Measurements from ENCODE around the gene CABP4. TPM values are rescaled to one million over a fixed set of nuclear protein-coding genes. Genes with fewer than 3 reads are reported as not detected.

The CABP4 gene
- total and polyA plus RNA-seq, 8 donors, result 0.43 to 1.7 (median 0.62) TPM; not detected in 2

DNA sequence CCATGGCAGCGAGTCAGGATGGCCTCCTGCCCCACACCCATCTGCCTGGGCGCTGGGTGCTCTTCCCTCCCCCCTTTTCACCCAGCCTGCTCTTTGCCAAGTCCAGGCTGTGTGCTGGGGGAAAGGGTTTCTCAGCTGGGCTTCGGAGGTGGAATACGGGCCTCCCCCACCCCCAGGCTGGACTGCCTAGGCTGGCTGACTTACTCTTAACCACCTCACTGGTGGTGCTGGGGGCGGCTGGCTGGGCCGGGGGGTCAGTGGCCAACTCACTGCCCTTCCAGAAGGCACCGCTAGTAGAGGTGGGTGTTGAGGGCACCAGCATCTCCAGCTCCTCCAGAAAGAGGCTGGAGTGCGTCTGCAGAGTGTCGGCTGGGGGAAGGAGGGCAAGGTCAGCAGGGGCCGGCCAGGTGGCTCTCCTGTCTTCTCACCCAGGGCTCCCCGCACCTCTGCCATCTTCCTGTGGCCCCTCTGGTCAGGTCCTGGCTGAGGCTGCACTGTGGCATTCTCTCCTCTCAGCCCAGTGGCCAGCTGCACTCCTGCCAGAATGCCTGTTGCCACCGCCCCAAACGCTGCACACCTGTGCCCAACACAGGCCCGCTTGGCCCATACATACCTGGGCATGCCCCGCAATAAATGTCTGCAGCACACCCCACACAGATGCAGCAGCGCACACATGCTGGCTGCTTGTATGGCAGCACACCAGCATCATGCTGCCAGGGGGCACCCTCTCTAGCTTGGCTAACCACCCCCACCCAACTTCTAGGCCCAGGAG is 40.3 kb downstream of the CABP4 start:
- TF ChIP-seq, protein P1, sequence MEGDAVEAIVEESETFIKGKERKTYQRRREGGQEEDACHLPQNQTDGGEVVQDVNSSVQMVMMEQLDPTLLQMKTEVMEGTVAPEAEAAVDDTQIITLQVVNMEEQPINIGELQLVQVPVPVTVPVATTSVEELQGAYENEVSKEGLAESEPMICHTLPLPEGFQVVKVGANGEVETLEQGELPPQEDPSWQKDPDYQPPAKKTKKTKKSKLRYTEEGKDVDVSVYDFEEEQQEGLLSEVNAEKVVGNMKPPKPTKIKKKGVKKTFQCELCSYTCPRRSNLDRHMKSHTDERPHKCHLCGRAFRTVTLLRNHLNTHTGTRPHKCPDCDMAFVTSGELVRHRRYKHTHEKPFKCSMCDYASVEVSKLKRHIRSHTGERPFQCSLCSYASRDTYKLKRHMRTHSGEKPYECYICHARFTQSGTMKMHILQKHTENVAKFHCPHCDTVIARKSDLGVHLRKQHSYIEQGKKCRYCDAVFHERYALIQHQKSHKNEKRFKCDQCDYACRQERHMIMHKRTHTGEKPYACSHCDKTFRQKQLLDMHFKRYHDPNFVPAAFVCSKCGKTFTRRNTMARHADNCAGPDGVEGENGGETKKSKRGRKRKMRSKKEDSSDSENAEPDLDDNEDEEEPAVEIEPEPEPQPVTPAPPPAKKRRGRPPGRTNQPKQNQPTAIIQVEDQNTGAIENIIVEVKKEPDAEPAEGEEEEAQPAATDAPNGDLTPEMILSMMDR (IDR thresholded peaks at IDR 0.05), result no peak
- TF ChIP-seq POLR2A (IDR thresholded peaks at IDR 0.05) (no peak), EP300 (IDR thresholded peaks at IDR 0.05) (no peak)
- Histone ChIP-seq H3K9me3 (no peaks in the 10 kb centered on the region), H3K27me3 (no peaks in the 10 kb centered on the region), H3K36me3 (peaks cover 27 to 98% (median 89%) of the 10 kb centered on the region in 4 donors), H3K4me1 (no peaks in the 10 kb centered on the region), H3K4me3 (no peak overlapping the region), H3K27ac (no peak overlapping the region)
- intact Hi-C loops (cut with DNase I; ENCODE audit: low total_unique reads), result loop anchor here (10.0 kb wide), 1 partner anchor 101 kb away; the partner anchor contains the start of gene RAD9A
- 89 to 96% (median 94%) methylated on average over 11 to 16 of the region's 16 CpGs for WGBS, 5 donors
- no peak for DNase-seq

DNA sequence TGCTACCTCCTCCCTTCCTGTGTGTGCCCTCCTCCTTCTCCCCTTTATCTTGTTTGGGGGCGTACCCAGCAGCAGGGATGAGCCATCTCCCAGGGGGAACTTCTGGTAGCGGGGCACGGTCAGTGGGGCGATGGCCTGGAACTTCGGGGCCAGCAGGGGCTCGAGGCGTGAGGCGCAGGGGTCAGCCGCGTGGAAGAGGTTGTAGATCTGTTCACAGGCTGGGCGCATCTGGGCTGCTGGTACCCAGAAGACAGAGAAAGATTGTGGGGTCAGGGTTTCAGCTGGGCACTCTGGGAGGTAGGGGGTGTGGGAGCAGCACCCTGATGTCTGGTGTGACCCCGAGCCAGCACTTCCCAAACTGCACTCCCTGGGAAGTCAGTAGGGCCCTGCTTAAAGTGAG is 41.0 kb downstream of the CABP4 start:
- Histone ChIP-seq H3K9me3 (no peaks in the 10 kb centered on the region), H3K36me3 (peaks cover 20 to 96% (median 83%) of the 10 kb centered on the region in 4 donors), H3K4me1 (no peaks in the 10 kb centered on the region), H3K27me3 (no peaks in the 10 kb centered on the region), H3K27ac (no peak overlapping the region), H3K4me3 (no peak overlapping the region)
- 94 to 97% (median 95%) methylated on average over 9 to 12 of the region's 12 CpGs for WGBS, 5 donors
- intact Hi-C loops (cut with DNase I; ENCODE audit: low total_unique reads), result loop anchor here (10.0 kb wide), 1 partner anchor 101 kb away; the partner anchor contains the start of gene RAD9A
- no peak for TF ChIP-seq EP300 (IDR thresholded peaks at IDR 0.05)
- no peak for TF ChIP-seq POLR2AphosphoS5 (IDR thresholded peaks at IDR 0.05)
- no peak for TF ChIP-seq POLR2A (IDR thresholded peaks at IDR 0.05)
- TF ChIP-seq, protein P1 (IDR thresholded peaks at IDR 0.05), result no peak
- DNase-seq, result no peak

DNA sequence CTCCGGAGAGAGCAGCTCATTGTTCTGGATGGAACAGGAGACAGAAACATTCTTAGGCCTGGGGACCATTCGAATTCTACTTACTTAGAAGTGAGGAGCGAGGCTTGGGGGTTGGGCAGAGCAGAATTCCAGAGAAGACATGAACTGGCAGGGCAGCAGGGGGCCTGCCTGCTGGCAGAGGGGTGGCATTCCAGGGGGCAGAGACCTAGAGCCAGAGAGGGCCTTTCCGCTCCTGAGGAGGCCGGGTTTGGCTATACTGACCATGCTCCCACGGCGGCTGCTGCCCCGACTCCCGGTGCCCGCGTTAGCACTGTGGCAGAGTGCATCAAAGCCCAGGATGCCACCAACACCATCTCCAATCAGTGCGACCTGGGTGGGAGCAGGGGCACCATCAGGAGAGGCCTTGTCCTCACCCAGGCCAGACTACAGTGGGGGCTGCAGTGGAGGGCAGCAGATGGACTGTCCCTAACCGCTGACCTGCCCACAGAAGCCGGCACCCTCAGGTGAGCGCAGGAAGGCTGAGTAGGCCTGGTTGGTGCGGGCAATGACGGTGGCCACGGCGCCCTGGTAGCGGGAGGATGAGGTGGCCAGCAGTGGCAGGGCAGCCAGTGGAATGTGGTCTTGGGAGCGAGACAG is 42.6 kb downstream of the CABP4 start:
- Histone ChIP-seq H3K27ac (no peak overlapping the region), H3K4me3 (no peak overlapping the region), H3K36me3 (peaks cover 12 to 94% (median 77%) of the 10 kb centered on the region in 4 donors), H3K27me3 (peaks cover 0 to 7% (median 0%) of the 10 kb centered on the region in 3 donors), H3K4me1 (no peaks in the 10 kb centered on the region), H3K9me3 (no peaks in the 10 kb centered on the region)
- TF ChIP-seq POLR2AphosphoS5 (IDR thresholded peaks at IDR 0.05) (no peak), EP300 (IDR thresholded peaks at IDR 0.05) (no peak), POLR2A (IDR thresholded peaks at IDR 0.05) (no peak)
- TF ChIP-seq, protein P1 (IDR thresholded peaks at IDR 0.05), result no peak
- intact Hi-C loops (cut with DNase I; ENCODE audit: low total_unique reads), result loop anchor here (10.0 kb wide), 1 partner anchor 103 kb away; the partner anchor contains the start of gene RAD9A
- DNase-seq, result no peak
- WGBS, 5 donors, result 90 to 97% (median 96%) methylated on average over 19 to 21 of the region's 21 CpGs

DNA sequence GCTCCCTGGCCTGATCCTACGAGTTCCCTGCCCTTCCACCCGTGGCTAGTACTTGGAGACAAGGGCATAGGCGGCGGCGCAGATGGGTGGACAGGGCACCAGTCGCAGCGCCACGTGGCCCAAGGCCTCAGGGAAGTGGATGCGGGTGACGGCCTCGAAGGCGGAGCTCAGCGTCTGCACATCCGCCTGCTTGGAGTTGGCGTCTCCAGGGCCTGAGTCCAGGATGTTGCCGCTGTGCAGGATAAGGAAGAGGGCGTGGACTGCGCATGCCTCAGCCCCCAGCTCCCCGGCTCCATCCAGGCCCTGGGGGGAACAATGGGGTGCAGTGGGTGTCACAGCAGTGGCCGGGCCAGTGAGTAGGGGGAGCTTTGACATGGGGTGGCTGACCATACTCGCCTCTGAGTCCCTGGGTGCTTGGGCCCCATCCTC is 43.4 kb downstream of the CABP4 start:
- H3K27me3 ChIP-seq, result peaks cover 0 to 12% (median 0%) of the 10 kb centered on the region in 3 donors
- DNase-seq, result no peak
- WGBS, 5 donors, result 84 to 92% (median 87%) methylated on average over 18 to 21 of the region's 21 CpGs
- TF ChIP-seq, protein P1 (IDR thresholded peaks at IDR 0.05), result no peak
- TF ChIP-seq POLR2A (IDR thresholded peaks at IDR 0.05) (no peak), POLR2AphosphoS5 (IDR thresholded peaks at IDR 0.05) (no peak), EP300 (IDR thresholded peaks at IDR 0.05) (no peak)
- H3K4me3 ChIP-seq, result no peak overlapping the region
- H3K27ac ChIP-seq, result no peak overlapping the region
- intact Hi-C loops (cut with DNase I; ENCODE audit: low total_unique reads), result loop anchor here (10.0 kb wide), 1 partner anchor 104 kb away; the partner anchor contains the start of gene RAD9A
- no peaks in the 10 kb centered on the region for H3K9me3 ChIP-seq
- peaks cover 2 to 6% (median 5%) of the 10 kb centered on the region in 4 donors for H3K4me1 ChIP-seq
- H3K36me3 ChIP-seq, result peaks cover 9 to 86% (median 69%) of the 10 kb centered on the region in 4 donors
